DOHH2 (cell line): ENCODE data around the gene CLSTN1.

Experiments
- CTCF ChIP-seq: fragments of 200-600 bp; sonication (generic); IDR thresholded peaks from one replicate; pipeline ENCODE4 v1.5.1; 2014; ENCODE audit warnings: antibody characterized with exemption, mild to moderate bottlenecking, low read depth, low read length; ENCODE audit not compliant: poor library complexity, severe bottlenecking
- EZH2phosphoT487 ChIP-seq: fragments of 200-600 bp; sonication (generic); IDR thresholded peaks from 2 replicates; pipeline ENCODE4 v1.6.1; 2017; ENCODE audit warnings: borderline replicate concordance, mild to moderate bottlenecking, antibody characterized with exemption, low read length, moderate library complexity, mixed read lengths

- TF ChIP-seq CTCF (no peak), EZH2phosphoT487 (no peak)
Measured at GRCh38 chr1:9715536-9716226, 108.1 kb downstream of the CLSTN1 start.
